ENCODE data around the gene NFYC.
"Not testable (repeated sequence)": the region's sequence is repeated elsewhere in the genome, so short reads cannot be mapped to it uniquely, and the experiment has no call there.

Gene NFYC

DNA sequence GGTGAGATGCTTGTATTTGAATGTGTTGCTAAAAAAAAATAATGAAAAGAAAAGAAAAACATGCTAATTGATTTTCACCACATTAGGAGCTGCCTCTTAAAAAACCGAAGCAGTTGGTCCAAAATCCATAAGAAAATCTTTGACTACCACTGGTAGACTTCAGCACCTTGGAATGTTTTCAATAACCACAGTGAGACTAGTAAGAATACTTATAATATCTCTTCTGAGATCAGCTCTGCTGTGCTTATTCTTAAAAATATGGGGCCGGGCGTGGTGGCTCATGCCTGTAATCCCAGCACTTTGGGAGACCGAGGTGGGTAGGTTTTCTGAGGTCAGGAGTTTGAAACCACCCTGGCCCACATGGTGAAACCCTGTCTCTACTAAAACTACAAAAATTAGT lies 15.1 kb downstream of the NFYC start:
- no peak for DNase-seq (ENCODE audit: low read depth in 2 of 2)

DNA sequence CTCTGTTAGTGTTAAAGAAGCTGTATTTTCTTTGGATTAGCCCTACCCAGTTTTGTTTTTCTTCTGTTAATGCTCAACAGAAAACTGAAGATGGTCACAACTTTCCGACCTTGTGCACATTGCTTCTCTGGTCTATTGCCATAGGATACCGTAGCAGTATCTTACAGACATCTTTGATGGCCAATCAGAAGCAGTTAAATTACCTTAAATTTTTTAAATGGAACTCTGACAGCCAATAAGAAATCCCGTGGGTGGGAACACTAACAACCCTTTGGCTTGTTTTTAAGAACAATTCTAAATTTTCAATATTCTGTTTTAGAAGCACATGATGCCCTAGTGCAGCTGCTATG lies 17.2 kb downstream of the NFYC start:
- no peak for DNase-seq (ENCODE audit: low read depth in 2 of 2)

DNA sequence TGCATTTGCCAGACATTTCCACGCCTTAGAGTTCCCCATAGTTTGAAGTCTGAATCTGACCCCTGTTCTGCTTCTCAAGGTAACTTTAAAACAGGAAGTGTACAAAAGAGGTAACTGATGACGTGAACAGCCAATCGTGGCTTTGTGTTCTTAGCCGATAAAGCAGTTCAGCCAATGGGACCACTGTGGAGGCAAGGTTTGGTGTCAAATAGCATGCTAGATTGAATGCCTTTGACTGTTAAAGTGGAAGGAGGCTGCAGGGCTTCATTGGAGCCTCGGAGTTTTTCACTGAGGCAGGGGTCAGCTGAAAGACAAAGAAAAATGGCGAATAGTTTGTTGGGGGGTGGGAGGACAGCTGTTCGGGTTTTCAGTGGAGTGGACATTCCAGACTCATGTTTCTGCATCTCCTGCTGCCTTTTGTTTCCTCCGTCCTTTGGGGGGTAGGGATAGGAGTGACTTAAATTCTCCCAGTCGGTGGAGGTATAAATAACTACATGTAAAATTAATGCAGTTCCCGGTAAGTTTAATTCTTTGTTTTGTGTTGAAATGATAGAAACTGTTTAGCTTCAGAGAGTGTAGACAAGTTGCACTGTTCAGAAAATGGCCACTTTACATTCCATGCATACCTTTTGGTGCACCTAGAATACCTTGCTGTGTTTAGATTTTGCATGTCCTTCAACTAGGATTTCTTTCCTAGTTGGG lies 17.7 kb downstream of the NFYC start:
- peak; percentile 42 to 53 for DNase-seq (ENCODE audit: low read depth in 2 of 2)

DNA sequence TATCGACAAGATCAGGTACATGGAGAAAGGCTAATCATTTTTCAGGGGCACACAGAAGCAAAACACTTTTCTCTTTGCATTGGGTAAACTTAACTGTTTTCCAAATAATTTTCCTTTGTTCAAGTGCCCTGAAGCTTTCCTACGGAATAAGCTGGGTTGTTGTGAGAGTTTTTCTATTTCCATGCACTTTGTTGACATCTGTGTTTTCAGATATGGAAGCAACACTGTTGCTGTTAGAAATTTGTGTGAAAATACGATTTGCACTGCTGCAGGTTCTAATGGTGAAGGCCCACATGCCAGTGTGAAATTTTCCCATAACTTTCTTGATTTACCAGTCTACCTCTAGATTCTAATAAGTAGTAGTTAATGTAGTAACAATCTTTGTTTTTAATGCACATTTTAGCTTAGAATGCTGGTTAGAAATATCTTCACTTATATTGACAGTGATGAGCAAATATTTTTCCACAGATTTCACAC lies 18.3 kb downstream of the NFYC start:
- DNase-seq (ENCODE audit: low read depth in 2 of 2) = no peak

- no peak for DNase-seq (ENCODE audit: low read depth in 2 of 2)
Measured at GRCh38 chr1:40710581-40711315, 19.2 kb downstream of the NFYC start.

DNA sequence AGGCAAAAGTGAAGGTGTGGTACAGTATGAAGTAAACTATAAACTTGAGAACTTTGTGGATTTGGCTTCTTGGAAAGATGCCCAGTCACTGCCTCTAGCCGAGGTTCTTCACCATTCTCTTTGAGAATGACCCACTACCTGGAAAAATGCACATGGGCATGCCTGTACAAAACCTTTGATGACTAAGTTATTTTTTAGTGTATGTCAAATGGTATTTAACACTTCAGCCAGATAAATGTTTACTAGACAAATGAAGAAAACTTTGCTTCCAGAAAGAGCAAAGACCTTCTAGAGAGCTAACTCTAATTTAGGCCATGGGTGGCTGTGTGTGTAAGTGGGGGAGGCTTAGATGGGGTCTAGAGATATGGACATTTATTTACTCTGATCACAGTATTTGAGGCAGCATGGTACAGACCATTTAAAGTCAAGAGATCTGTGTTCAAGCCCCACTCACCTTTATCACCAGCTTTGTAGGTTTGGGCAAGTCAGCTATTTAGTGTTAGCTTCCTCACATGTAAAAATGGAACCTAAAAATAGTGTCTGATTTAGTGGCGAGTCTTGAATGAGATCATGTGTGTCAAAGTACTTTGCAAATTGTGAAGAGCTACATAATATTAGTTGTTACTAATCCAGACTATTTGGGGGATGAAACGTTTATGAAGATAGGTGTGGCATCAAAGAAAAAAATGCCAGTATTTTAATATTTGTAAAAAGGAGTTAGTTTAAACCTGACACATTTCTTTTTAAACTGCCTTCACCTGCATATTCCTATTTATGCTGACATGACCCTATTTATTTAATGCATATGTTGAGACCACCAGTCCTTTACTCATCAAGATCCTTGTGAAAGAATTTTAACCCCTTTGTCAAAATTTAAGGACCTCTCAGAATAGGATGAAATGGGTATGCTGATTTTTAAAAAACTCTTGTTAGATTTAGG lies 20.2 kb downstream of the NFYC start:
- no peak for DNase-seq (ENCODE audit: low read depth in 2 of 2)

DNA sequence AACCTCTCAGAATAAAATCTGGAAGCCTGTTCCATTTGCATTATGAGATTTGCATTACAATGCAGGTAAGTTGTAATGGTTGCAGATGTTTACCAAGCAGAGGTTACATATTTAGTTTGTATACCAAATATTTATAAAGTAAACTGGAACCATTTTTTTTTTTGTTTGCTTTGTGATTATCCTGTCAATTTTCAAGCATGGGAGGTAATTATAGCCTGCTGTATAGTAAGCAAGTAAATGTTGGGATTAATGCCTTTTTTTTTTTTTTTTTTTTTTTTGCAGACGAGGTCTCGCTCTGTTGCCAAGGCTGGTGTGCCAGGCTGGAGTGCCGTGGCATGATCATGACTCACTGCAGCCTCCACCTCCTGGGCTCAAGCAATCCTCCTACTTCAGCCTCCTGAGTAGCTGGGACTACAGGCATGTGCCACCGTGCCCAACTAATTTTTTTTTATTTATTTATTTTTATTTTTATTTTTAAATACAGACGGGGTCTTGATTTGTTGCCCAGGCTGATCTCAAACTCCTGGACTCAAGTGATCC lies 21.0 kb downstream of the NFYC start:
- DNase-seq (ENCODE audit: low read depth in 2 of 2) = no peak

DNA sequence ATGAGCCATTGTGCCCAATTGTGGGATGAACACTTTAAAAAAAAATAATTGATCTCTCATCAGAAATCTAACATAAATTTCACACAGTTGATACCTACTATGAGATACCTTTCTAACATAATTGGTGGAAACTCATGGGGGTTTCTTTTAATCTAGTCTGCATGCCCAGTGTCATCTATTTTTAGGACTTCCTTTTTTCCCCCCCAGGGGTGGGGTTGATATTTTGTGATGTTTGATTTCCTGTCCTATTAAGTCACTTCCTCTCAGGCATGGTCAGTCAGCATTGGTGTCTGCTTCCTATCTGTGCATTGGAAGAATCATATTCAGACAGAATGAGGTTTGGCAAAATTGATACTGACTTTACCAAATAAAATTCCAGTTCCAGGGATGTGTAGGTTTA lies 21.5 kb downstream of the NFYC start:
- DNase-seq (ENCODE audit: low read depth in 2 of 2) = no peak

DNA sequence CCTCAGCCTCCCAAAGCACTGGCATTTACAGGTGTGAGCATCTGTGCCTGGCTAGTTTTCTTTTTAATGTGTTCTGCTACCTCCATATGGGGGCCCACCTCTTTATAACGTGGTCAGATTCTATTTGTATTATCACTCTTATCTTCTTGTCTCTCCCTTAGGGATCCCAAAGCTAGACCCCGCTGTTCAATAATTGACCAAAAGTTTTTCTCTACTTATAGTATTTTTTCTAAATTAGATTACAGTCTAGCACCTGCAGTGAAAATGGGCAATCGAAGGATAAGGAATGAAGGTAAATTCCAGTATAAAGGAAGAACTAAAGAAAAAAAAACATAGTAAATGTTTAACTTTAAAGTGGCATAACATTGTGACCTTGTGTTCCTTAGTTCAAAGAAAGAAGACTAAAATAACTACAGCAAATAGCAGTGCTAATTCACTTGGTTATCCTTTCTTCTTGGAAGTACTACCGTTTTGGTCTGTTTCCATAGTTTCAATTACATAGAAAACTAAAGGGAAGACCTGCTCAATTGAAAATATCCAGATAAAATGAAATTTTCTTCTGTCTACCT lies 24.1 kb downstream of the NFYC start:
- no peak for DNase-seq (ENCODE audit: low read depth in 2 of 2)

GRCh38 chr1:40717065-40717464 lies 25.6 kb downstream of the NFYC start:
- DNase-seq (ENCODE audit: low read depth in 2 of 2) = no peak

GRCh38 chr1:40717955-40718354 lies 26.5 kb downstream of the NFYC start:
- no peak for DNase-seq (ENCODE audit: low read depth in 2 of 2)

GRCh38 chr1:40720493-40720892 lies 29.0 kb downstream of the NFYC start:
- DNase-seq (ENCODE audit: low read depth in 2 of 2) = no peak

DNA sequence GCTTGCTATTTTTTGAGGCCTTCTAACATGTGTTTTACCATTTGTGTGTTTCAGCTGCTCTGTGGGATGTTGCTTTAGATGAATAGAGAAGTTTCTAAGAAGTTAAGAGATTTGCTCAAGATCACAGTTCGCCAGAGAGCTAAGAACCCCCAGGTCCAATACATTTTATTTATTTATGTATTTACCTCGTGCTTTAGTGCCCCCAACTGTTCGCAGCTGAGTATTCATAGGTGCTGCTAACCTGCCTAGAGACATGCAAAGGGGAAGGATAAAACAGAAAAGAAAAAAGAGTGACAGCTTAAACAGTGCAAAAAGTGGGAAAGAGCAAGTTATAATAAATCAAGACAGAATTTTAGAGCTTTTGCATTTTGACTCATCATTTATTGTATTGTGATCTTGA lies 31.1 kb downstream of the NFYC start:
- no peak for DNase-seq (ENCODE audit: low read depth in 2 of 2)

GRCh38 chr1:40723196-40723955 lies 31.9 kb downstream of the NFYC start:
- no peak for DNase-seq (ENCODE audit: low read depth in 2 of 2)

DNA sequence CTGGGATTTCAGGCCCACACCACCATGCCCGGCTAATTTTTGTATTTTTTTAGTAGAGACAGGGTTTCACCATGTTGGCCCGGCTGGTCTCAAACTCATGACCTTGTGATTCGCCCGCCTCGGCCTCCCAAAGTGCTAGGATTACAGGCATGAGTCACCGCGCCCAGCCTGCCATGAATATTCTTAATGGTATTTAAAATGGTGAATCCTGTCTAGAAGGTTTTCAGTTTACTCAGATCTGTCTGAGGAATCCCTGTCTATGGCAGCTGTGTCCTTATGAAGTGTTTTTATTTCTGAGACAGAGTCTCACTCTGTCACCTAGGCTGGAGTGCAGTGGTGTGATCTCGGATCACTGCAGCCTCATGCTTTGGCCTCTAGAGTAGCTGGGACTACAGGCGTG lies 36.2 kb downstream of the NFYC start:
- not testable (repeated sequence) for DNase-seq (ENCODE audit: low read depth in 2 of 2)

GRCh38 chr1:40729316-40729862 lies 37.9 kb downstream of the NFYC start:
- not testable (repeated sequence) for DNase-seq (ENCODE audit: low read depth in 2 of 2)

GRCh38 chr1:40732756-40733301 lies 41.3 kb downstream of the NFYC start:
- DNase-seq (ENCODE audit: low read depth in 2 of 2) = no peak

DNA sequence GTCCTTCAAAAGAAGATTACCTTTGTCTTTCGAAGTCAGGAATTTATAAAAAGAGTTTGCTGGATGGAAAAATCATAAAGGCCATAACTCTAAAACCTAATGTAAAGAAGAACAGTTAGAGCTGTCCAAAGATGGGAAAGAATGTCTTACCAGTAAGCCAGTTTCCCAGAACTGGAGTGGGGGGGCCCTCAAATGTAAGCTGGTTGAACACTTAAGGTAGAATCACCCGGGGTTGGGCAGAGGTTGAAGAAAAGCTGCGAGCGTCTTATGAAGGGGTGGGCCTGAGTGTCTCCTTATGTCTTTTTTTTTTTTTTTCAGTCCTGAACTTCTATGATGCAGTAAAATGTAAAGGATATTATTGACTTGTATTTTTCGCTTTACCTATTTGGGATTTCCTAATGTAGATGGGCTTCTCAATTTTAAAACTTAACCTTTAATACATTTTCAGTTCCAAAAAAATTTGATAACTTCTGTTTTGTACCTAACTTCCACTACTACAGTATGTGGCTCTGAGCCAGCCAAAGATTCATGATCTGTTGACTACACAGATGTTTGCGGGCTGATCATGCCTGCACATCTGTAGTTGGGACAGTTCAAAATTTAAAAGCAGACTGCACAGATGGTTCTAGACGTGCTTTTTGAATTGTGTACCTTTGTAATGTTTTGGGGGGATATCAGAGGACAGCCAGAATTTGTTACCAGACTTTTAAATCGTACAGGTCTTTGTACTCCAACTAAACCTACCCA lies 43.6 kb downstream of the NFYC start:
- DNase-seq (ENCODE audit: low read depth in 2 of 2) = no peak

DNA sequence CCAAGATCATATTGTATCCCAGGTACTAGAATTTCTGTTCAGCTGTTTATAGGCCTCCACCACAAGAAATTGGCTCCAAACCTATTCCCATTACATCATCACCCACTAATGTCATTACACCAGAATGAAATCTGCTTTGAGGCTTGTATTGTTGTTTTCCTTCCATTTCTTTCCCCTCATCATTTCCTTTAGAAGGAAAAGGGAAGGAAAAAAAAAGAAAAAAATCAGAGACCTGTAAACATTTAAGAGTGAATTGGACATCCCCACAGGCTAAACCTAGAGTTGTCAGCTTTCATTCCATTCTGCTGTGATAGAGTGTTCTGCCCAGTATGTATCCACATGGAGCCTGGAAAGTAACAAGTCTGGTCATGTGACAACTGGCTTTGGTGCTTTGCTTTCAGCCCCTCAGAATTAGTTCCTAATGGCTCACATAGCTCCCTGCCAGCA lies 44.6 kb downstream of the NFYC start:
- no peak for DNase-seq (ENCODE audit: low read depth in 2 of 2)

GRCh38 chr1:40738831-40739230 lies 47.3 kb downstream of the NFYC start:
- no peak for DNase-seq (ENCODE audit: low read depth in 2 of 2)

Measured in stimulated activated CD4-positive, alpha-beta T cell treated with anti-CD3 and anti-CD28 coated beads, Interleukin-4, amount 100 ng/mL, for 48 hours (primary cell).